Fibroblast of skin of right biceps (primary cell): ENCODE results near the gene AGBL1.
A peak's percentile ranks its signal among the peaks of the same experiment; 100 is the strongest.

ENCODE experiments used
- DNase-seq: peaks from one replicate; pipeline ENCODE4 v3.0.0-alpha.2; 2013

Gene AGBL1

GRCh38 chr15:86756688-86757087 is 677.0 kb downstream of the AGBL1 start:
- DNase-seq: no peak

- peak; percentile 33 for DNase-seq
Measured at GRCh38 chr15:86759800-86760523, 680.3 kb downstream of the AGBL1 start.

GRCh38 chr15:86762874-86763273 is 683.2 kb downstream of the AGBL1 start:
- DNase-seq: no peak

GRCh38 chr15:86764021-86764420 is 684.4 kb downstream of the AGBL1 start:
- no peak for DNase-seq

GRCh38 chr15:86765281-86765680 is 685.6 kb downstream of the AGBL1 start:
- DNase-seq: no peak

GRCh38 chr15:86772369-86773059 is 692.8 kb downstream of the AGBL1 start:
- DNase-seq: no peak

- DNase-seq: no peak
Measured at GRCh38 chr15:86773736-86774135, 694.1 kb downstream of the AGBL1 start.

GRCh38 chr15:86776145-86776544 is 696.5 kb downstream of the AGBL1 start:
- DNase-seq: no peak

- DNase-seq: no peak
Measured at GRCh38 chr15:86796521-86796920, 716.9 kb downstream of the AGBL1 start.

- no peak for DNase-seq
Measured at GRCh38 chr15:86797135-86797534, 717.5 kb downstream of the AGBL1 start.

GRCh38 chr15:86799226-86799625 is 719.6 kb downstream of the AGBL1 start:
- DNase-seq: no peak

- no peak for DNase-seq
Measured at GRCh38 chr15:86802244-86802643, 722.6 kb downstream of the AGBL1 start.

- no peak for DNase-seq
Measured at GRCh38 chr15:86804406-86804805, 724.7 kb downstream of the AGBL1 start.

- no peak for DNase-seq
Measured at GRCh38 chr15:86810329-86810728, 730.7 kb downstream of the AGBL1 start.

GRCh38 chr15:86813892-86814291 is 734.2 kb downstream of the AGBL1 start:
- no peak for DNase-seq

- no peak for DNase-seq
Measured at GRCh38 chr15:86829245-86829644, 749.6 kb downstream of the AGBL1 start.

- DNase-seq: no peak
Measured at GRCh38 chr15:86830304-86830703, 750.6 kb downstream of the AGBL1 start.

- DNase-seq: no peak
Measured at GRCh38 chr15:86833595-86833994, 753.9 kb downstream of the AGBL1 start.

GRCh38 chr15:86834115-86834863 is 754.6 kb downstream of the AGBL1 start:
- no peak for DNase-seq

GRCh38 chr15:86837294-86838061 is 757.8 kb downstream of the AGBL1 start:
- peak; percentile 21 for DNase-seq

- no peak for DNase-seq
Measured at GRCh38 chr15:86839502-86839901, 759.8 kb downstream of the AGBL1 start.

GRCh38 chr15:86840996-86841395 is 761.3 kb downstream of the AGBL1 start:
- DNase-seq: no peak

- DNase-seq: no peak
Measured at GRCh38 chr15:86842199-86842598, 762.5 kb downstream of the AGBL1 start.
